Activated naive CD8-positive, alpha-beta T cell treated with anti-CD3 and anti-CD28 coated beads, Interleukin-2, amount 50 U/mL, for 16 hours (primary cell): ENCODE results near the gene TMEM175.

Source experiments
- DNase-seq: peaks from one replicate; pipeline ENCODE4 v3.0.0-alpha.2; 2020; ENCODE audit warnings: low read depth, low spot score

Gene TMEM175

DNA sequence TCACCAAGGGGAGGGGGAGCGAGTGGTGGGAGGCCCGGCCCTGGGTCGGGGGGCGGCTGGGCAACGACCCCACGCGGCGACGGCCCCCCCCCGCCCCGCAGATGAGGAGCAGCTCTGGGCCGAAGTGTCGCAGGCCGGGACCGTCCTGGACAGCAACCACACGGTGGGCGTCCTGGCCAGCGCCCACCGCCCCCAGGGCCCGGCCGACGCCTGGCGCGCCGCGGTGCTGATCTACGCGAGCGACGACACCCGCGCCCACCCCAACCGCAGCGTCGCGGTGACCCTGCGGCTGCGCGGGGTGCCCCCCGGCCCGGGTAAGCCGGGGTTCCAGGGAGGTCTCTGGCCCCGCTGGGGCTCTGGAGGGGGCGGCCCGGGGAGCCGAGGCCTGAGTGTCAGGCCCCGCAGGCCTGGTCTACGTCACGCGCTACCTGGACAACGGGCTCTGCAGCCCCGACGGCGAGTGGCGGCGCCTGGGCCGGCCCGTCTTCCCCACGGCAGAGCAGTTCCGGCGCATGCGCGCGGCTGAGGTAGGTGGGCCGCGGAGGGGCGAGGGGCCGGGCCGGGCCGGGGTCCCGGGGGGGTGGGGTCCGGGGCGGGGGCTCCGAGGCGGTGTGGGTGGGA lies 70.5 kb downstream of the TMEM175 start:
- no peak for DNase-seq

DNA sequence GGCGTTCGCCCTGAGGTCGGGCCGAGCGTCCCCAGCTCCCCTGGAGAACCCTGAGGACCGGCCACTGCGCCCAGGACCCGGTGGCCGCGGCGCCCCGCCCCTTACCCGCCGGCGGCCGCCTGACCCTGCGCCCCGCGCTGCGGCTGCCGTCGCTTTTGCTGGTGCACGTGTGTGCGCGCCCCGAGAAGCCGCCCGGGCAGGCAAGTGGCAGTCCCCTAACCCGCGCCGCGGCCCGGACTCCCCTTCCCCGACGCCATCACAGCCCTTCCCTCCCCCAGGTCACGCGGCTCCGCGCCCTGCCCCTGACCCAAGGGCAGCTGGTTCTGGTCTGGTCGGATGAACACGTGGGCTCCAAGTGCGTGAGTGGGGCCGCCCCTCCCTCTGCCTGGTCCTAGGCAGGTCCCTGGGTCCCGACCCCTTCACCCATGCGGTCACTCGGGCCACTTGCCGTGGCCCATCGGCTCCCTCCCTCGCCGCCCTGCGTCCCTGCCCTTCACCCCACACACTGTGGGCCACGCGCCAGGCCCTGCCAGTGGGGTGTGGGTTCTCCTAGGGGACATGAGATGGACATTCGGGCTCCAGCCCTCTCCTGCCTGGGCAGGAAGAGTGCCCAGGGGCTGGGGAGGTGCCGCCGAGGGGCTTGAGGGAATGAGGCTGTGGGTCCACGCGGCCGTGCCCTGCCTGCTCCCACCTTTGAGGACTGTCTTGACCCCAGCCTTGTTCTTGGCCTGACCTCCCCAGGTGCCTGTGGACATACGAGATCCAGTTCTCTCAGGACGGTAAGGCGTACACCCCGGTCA lies 71.2 kb downstream of the TMEM175 start:
- DNase-seq: no peak

DNA sequence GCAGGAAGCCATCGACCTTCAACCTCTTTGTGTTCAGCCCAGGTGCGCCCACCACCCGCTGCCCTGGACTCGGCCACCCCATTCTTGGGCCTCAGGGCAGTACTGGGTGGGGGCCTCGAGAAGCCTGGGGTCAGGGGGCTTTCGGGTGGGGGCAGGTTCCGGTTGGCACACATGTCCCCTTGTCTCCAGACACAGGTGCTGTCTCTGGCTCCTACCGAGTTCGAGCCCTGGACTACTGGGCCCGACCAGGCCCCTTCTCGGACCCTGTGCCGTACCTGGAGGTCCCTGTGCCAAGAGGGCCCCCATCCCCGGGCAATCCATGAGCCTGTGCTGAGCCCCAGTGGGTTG lies 71.8 kb downstream of the TMEM175 start:
- DNase-seq: no peak

GRCh38 chr4:1004557-1005485 lies 72.6 kb downstream of the TMEM175 start:
- no peak for DNase-seq

DNA sequence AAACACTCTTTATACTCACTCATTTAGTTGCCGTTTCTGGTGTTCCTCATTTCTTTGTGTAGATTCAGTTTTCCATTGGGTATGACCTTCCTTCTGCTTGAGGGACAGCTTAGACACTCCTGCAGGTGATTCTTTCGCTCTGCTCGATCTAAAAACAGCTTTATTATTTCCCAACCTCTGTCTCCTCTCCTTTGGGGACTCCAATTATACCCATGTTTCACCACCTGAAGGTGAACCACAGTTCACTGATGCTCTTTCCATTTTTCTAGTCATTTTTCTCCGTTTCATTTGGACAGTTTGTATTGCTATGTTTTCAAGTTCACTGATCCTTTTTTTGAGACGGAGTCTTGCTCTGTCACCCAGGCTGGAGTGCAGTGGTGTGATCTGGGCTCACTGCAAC lies 74.6 kb downstream of the TMEM175 start:
- no peak for DNase-seq
